ENCODE results near the gene GH1. TPM values are rescaled to one million over a fixed set of nuclear protein-coding genes. Genes with fewer than 3 reads are reported as not detected.
"Not testable (repeated sequence)": the region's sequence is repeated elsewhere in the genome, so short reads cannot be mapped to it uniquely, and the experiment has no call there.

The GH1 gene
- total RNA-seq, 2 donors from 2014 or later: 1.0 TPM; not detected in 1

GRCh38 chr17:63932721-63933120 is 14.1 kb upstream of the GH1 start:
- Mint-ChIP-seq H3K27ac (peak overlapping the region; percentile 15 to 86), H3K9me3 (no peaks in the 10 kb centered on the region), H3K36me3 (peaks cover 0 to 5% of the 10 kb centered on the region in 2 donors)
- no peak for DNase-seq (ENCODE audit: low spot score in 2 of 2)
- ATAC-seq: peak in 1 of 2 donors; percentile 6

DNA sequence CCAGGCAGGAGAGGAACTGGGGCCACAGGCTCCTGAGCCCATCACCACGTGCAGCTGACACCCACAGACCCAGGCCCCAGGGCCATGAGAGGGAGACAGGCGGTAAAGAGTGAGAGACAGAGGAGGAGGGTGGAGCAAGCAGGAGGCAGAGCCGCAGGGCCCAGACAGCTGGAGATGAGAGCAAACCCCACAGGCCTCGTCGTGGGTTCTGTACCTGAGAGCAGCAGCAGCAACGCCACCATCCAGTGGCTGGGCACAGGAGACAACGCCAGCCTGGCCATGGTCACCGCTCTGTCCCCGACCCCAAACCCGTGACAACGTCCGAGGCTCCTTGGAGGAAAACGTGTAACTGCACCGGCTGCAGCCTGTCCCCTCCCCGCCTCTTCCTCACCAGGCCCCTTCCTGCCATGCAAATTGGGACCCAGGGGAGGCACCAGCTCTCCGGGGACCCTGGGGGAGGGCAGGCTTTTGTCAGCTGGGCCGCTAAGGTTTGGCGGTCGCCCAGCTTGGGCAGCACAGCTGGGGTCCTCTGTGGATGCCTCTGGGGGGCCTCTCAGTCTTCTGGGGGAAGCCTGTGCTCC is 13.4 kb upstream of the GH1 start, which contains the start of gene CD79B:
Gene CD79B (minus strand): TSS at position 351 of the 581 bp plus-strand sequence. CDS start 70 bp downstream, at position 281.
- peak in 1 of 2 donors; percentile 36 for DNase-seq (ENCODE audit: low spot score in 2 of 2)
- Mint-ChIP-seq H3K27ac (peak within 1 kb of the TSS; percentile 86 to 91), H3K9me3 (no peaks in the 10 kb centered on the region), H3K36me3 (peaks cover 0 to 5% of the 10 kb centered on the region in 2 donors)
- ATAC-seq: peak; percentile 78 to 86

- Mint-ChIP-seq H3K27ac (peak overlapping the region; percentile 60 to 86), H3K36me3 (peaks cover 0 to 5% of the 10 kb centered on the region in 2 donors), H3K9me3 (no peaks in the 10 kb centered on the region)
- peak; percentile 55 to 72 for DNase-seq (ENCODE audit: low spot score in 2 of 2)
- ATAC-seq: peak; percentile 74 to 78
These were observed 12.4 kb upstream of the GH1 start for GRCh38 chr17:63930951-63931575.

- Mint-ChIP-seq H3K27ac (peak overlapping the region in 1 of 2 donors; percentile 86), H3K36me3 (peaks cover 0 to 5% of the 10 kb centered on the region in 2 donors), H3K9me3 (no peaks in the 10 kb centered on the region)
- ATAC-seq (no peak), DNase-seq (ENCODE audit: low spot score in 2 of 2) (no peak)
These were observed 11.5 kb upstream of the GH1 start for GRCh38 chr17:63929860-63930766.

GRCh38 chr17:63928966-63929695 is 10.5 kb upstream of the GH1 start:
- DNase-seq (ENCODE audit: low spot score in 2 of 2): no peak
- Mint-ChIP-seq H3K36me3 (peaks cover 0 to 5% of the 10 kb centered on the region in 2 donors), H3K27ac (no peak overlapping the region), H3K9me3 (no peaks in the 10 kb centered on the region)
- ATAC-seq: no peak

GRCh38 chr17:63928172-63928666 is 9.6 kb upstream of the GH1 start:
- no peak for ATAC-seq
- peaks cover 0 to 5% of the 10 kb centered on the region in 2 donors for H3K36me3 Mint-ChIP-seq
- no peak for DNase-seq (ENCODE audit: low spot score in 2 of 2)
- H3K27ac Mint-ChIP-seq: no peak overlapping the region
- no peaks in the 10 kb centered on the region for H3K9me3 Mint-ChIP-seq

GRCh38 chr17:63927464-63928171 is 9.0 kb upstream of the GH1 start:
- no peak overlapping the region for H3K27ac Mint-ChIP-seq
- H3K9me3 Mint-ChIP-seq: no peaks in the 10 kb centered on the region
- ATAC-seq (no peak), DNase-seq (ENCODE audit: low spot score in 2 of 2) (no peak)
- peaks cover 0 to 5% of the 10 kb centered on the region in 2 donors for H3K36me3 Mint-ChIP-seq

DNA sequence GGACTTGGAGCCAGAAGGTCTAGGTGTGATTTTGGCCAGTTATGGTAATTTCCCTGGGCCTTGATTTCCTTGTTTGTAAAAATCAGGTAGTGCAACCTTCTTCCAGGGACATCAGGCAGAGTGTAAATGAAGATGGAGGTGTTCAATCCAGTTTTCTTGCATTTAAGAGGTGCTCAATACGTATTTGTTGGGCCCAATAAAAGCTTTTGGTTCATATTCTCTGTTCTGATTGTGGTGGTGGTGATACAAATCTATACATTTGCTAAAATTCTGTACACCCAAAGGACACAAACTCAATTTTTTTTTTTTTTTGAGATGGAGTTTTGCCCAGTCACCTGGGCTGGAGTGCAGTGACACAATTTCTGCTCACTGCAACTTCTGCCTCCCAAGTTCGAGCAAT is 7.5 kb upstream of the GH1 start:
- DNase-seq (ENCODE audit: low spot score in 2 of 2) (no peak), ATAC-seq (no peak)
- Mint-ChIP-seq H3K9me3 (no peaks in the 10 kb centered on the region), H3K36me3 (no peaks in the 10 kb centered on the region), H3K27ac (no peak overlapping the region)

DNA sequence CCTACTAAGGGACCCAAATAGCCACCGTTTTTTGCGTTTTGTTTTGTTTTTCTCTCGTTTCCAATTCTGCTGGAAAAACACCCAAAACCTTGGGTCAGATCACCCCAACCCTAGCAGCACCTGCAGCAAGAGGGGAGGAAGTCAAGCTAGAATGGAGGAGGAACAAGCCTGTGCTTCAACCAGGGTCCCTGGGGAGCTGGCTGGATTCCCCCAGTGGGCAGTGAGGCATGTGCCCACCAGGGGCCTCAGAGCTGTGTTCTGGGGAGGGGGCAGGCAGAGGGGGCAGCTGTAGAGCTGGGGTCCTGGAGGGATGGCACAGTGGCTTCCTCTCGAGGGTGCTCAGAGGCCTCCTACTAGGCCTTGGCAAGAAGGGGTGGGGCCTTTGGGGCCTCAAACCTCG is 7.0 kb upstream of the GH1 start:
- ATAC-seq (no peak), DNase-seq (ENCODE audit: low spot score in 2 of 2) (no peak)
- no peak overlapping the region for H3K27ac Mint-ChIP-seq
- H3K9me3 Mint-ChIP-seq: no peaks in the 10 kb centered on the region
- H3K36me3 Mint-ChIP-seq: no peaks in the 10 kb centered on the region

GRCh38 chr17:63922402-63922801 is 3.8 kb upstream of the GH1 start:
- not testable (repeated sequence) for H3K36me3 Mint-ChIP-seq; H3K9me3 Mint-ChIP-seq; DNase-seq (ENCODE audit: low spot score in 2 of 2); ATAC-seq; H3K27ac Mint-ChIP-seq

DNA sequence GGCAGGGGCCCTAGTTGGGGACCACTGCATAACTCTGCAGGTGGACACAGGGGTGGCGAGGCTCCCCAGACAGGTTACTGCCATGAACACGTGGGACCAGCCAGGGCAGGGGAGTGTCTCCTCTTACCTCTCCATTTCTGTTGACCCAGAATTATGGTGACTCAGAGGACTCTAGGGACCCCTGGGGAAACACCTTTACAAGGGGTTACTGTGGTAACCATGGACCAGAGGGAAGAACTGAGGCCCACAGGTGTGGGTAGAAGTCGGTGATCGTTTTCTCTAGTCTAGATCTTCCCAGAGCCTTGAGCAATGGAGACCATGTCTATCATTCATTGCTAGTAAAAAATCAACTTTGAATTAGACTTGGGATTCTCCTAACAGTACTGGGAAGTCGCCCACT is 2.1 kb upstream of the GH1 start:
- H3K9me3 Mint-ChIP-seq; H3K36me3 Mint-ChIP-seq; H3K27ac Mint-ChIP-seq; DNase-seq (ENCODE audit: low spot score in 2 of 2); ATAC-seq: not testable (repeated sequence)

DNA sequence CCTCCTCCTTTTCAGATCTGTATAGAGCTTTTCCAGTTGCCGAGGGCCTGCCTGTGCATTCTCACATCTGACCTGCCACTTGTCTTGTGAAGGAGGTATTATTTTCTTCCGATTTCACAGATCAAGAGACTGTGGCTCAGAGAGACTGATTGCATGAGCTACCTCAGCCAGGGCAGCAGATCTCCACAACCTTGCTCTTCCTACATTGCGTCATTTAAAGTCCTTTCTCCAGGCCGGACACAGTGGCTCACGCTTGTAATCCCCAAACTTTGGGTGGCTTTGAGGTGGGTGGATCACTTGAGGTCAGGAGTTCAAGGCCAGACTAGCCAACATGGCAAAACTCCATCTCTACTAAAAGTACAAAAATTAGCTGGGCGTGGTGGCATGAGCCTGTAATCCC is 1.4 kb upstream of the GH1 start:
- ATAC-seq; H3K27ac Mint-ChIP-seq; H3K36me3 Mint-ChIP-seq; DNase-seq (ENCODE audit: low spot score in 2 of 2); H3K9me3 Mint-ChIP-seq: not testable (repeated sequence)

GRCh38 chr17:63919311-63919723 is 678 bp upstream of the GH1 start:
- ATAC-seq (peak; percentile 94 to 99), DNase-seq (ENCODE audit: low spot score in 2 of 2) (peak; percentile 73 to 77)
- Mint-ChIP-seq H3K9me3 (no peaks in the 10 kb centered on the region), H3K27ac (no peak overlapping the region), H3K36me3 (no peaks in the 10 kb centered on the region)

DNA sequence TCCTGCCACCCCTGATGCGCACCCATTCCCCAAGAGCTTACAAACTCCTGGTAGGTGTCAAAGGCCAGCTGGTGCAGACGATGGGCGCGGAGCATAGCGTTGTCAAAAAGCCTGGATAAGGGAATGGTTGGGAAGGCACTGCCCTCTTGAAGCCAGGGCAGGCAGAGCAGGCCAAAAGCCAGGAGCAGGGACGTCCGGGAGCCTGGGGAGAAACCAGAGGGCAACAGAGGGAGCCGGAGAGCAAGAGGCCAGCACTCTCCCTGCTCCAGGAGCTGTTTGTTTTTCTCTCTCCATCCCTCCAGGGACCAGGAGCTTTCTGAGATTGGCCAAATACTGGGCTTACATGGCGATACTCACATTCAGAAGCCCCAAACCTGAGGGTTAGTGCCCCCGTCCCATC is 334 bp downstream of the GH1 start:
- Mint-ChIP-seq H3K36me3 (no peaks in the 10 kb centered on the region), H3K27ac (no peak overlapping the region), H3K9me3 (no peaks in the 10 kb centered on the region)
- no peak for DNase-seq (ENCODE audit: low spot score in 2 of 2)
- no peak for ATAC-seq

- no peaks in the 10 kb centered on the region for H3K36me3 Mint-ChIP-seq
- DNase-seq (ENCODE audit: low spot score in 2 of 2): no peak
- peak overlapping the region in 1 of 2 donors; percentile 20 for H3K27ac Mint-ChIP-seq
- ATAC-seq: no peak
- no peaks in the 10 kb centered on the region for H3K9me3 Mint-ChIP-seq
These were observed 993 bp downstream of the GH1 start for GRCh38 chr17:63917646-63918045.

DNA sequence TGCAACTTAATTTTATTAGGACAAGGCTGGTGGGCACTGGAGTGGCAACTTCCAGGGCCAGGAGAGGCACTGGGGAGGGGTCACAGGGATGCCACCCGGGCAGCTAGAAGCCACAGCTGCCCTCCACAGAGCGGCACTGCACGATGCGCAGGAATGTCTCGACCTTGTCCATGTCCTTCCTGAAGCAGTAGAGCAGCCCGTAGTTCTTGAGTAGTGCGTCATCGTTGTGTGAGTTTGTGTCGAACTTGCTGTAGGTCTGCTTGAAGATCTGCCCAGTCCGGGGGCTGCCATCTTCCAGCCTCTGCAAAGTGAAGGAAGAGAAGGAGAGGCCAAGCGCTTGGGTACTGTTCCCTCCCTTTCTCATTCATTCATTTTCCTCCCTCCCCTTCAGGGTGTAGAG is 1.4 kb downstream of the GH1 start:
- not testable (repeated sequence) for H3K9me3 Mint-ChIP-seq, H3K27ac Mint-ChIP-seq

More for the DNA sequence above, 1.4 kb downstream of the GH1 start:
- H3K36me3 Mint-ChIP-seq; DNase-seq (ENCODE audit: low spot score in 2 of 2); ATAC-seq: not testable (repeated sequence)
